Keratinocyte (primary cell): Measurements from ENCODE around the gene ZNF710. TPM values are rescaled to one million over a fixed set of nuclear protein-coding genes. Genes with fewer than 3 reads are reported as not detected.

Experiments used
- DNase-seq: peaks from one replicate; pipeline ENCODE4 v3.0.0-alpha.2; 2011; ENCODE audit warnings: low read depth, missing footprints, low spot score
- FAIRE-seq: peaks from 2 replicates; lab custom pipeline; 2011; peaks lifted over from hg19 to GRCh38; lab: Jason Lieb, UNC
- H2AFZ ChIP-seq: 2 replicates; pipeline ENCODE4 v1.6.0; 2012; ENCODE audit warnings: low read length, control low read depth, inconsistent platforms; ENCODE audit not compliant: control insufficient read depth
- H3K27ac ChIP-seq: 2 replicates; pipeline ENCODE4 v1.5.1; 2011; ENCODE audit warnings: low read length; ENCODE audit not compliant: control insufficient read depth, insufficient read depth
- H3K27me3 ChIP-seq: 3 replicates; pipeline ENCODE4 v1.6.0; 2011; ENCODE audit warnings: low read length; ENCODE audit not compliant: control insufficient read depth, insufficient read depth; ENCODE audit errors: extremely low read depth
- H3K36me3 ChIP-seq, 2 experiments: 2 replicates in 1 of 2; 3 replicates in 1 of 2; pipeline ENCODE4 v1.5.1; 2011; ENCODE audit warnings: low read length in 2 of 2, mild to moderate bottlenecking in 1 of 2; ENCODE audit not compliant: control insufficient read depth in 2 of 2, insufficient read depth in 2 of 2; ENCODE audit errors: extremely low read depth in 1 of 2
- H3K4me1 ChIP-seq: 3 replicates; pipeline ENCODE4 v1.5.1; 2011; ENCODE audit warnings: low read length; ENCODE audit not compliant: control insufficient read depth, insufficient read depth; ENCODE audit errors: extremely low read depth
- H3K4me2 ChIP-seq: 3 replicates; pipeline ENCODE4 v1.6.0; 2011; ENCODE audit warnings: low read depth, low read length; ENCODE audit not compliant: control insufficient read depth, insufficient read depth; ENCODE audit errors: extremely low read depth
- H3K4me3 ChIP-seq, 3 experiments: fragments of 200-600 bp in 1 of 3; sonication (generic) in 1 of 3; 2 replicates in 2 of 3; 3 replicates in 1 of 3; pipeline ENCODE4 v1.5.1; 2011 to 2016; ENCODE audit warnings: low read length in 3 of 3, mild to moderate bottlenecking in 3 of 3, control low read depth in 2 of 3, inconsistent platforms in 1 of 3, low read depth in 1 of 3, mixed read lengths in 1 of 3, mixed run types in 1 of 3, moderate library complexity in 1 of 3; ENCODE audit not compliant: control insufficient read depth in 2 of 3, insufficient read depth in 2 of 3; ENCODE audit errors: extremely low read depth in 1 of 3
- H3K79me2 ChIP-seq: 2 replicates; pipeline ENCODE4 v1.6.0; 2012; ENCODE audit warnings: low read length; ENCODE audit not compliant: control insufficient read depth, insufficient read depth
- H3K9ac ChIP-seq: 3 replicates; pipeline ENCODE4 v1.6.0; 2011; ENCODE audit warnings: low read length; ENCODE audit not compliant: control insufficient read depth, insufficient read depth; ENCODE audit errors: extremely low read depth
- H3K9me1 ChIP-seq: 3 replicates; pipeline ENCODE4 v1.6.0; 2011; ENCODE audit warnings: low read length; ENCODE audit not compliant: control insufficient read depth, insufficient read depth; ENCODE audit errors: extremely low read depth
- H3K9me3 ChIP-seq: 2 replicates; pipeline ENCODE4 v1.5.1; 2012; ENCODE audit warnings: low read depth, low read length; ENCODE audit not compliant: control insufficient read depth
- H4K20me1 ChIP-seq: 3 replicates; pipeline ENCODE4 v1.6.0; 2011; ENCODE audit warnings: low read length; ENCODE audit not compliant: control insufficient read depth, insufficient read depth; ENCODE audit errors: extremely low read depth
- EZH2 ChIP-seq: IDR thresholded peaks from one replicate; pipeline ENCODE4 v1.6.1; 2012; ENCODE audit warnings: inconsistent platforms, mild to moderate bottlenecking, low read length, moderate library complexity
- dilution Hi-C: fragments of 300-500 bp; cut with MboI; formaldehyde crosslinking; loops from one replicate; pipeline ENCODE4 v1.7.0; 2020; ENCODE audit warnings: low sequenced_read_pairs; ENCODE audit not compliant: extremely low pct_ligation_motif_present
- polyA plus RNA-seq, 5 experiments: library from polyadenylated mRNA; depleted of rRNA in 3 of 5; stranded (reverse) in 3 of 5; stranded (forward) in 1 of 5; unstranded in 1 of 5; fragments of >200 nt; gene quantifications; 1 replicate in 1 of 5; 2 replicates in 3 of 5; 3 replicates in 1 of 5; pipeline versions ENCODE4 v1.2.1 to v1.2.3, GENCODE V29; 2011 to 2012; ENCODE audit warnings: missing spikeins in 2 of 5, low read depth in 1 of 5, low replicate concordance in 1 of 5
- TF ChIP-seq, protein P1 (sequence below), 3 experiments: IDR thresholded peaks in 1 of 3; conservative IDR thresholded peaks in 1 of 3; optimal IDR thresholded peaks in 1 of 3; 2 replicates in 2 of 3; 3 replicates in 1 of 3; pipeline versions ENCODE3 to v1.5.1; 2011; ENCODE audit warnings: low read length in 3 of 3, mild to moderate bottlenecking in 3 of 3, moderate library complexity in 2 of 3, control low read depth in 1 of 3, inconsistent platforms in 1 of 3; ENCODE audit not compliant: insufficient read depth in 2 of 3; ENCODE audit errors: extremely low read depth in 1 of 3

The ZNF710 gene
- polyA plus RNA-seq, 1 donor (not counting 4 experiments of a cell fraction or from before 2014, with no cell fraction given), result 4.5 TPM

DNA sequence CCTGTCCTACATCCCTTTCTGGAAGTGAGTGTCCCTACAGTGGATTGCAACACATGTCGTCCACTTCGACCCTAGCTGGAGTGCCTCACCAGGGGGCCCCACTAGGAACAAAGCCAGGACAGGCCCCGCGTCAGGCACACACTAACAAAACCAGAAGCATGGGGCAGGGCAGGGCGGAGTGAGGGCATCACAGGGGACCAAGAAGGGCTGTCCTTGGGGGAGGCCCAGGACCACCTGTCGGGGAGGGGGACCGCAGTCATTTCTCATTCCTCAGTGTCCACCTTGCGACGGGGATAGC, 79.3 kb downstream of the ZNF710 start:
- H3K27me3 ChIP-seq, result no peaks in the 10 kb centered on the region
- TF ChIP-seq, protein P1, sequence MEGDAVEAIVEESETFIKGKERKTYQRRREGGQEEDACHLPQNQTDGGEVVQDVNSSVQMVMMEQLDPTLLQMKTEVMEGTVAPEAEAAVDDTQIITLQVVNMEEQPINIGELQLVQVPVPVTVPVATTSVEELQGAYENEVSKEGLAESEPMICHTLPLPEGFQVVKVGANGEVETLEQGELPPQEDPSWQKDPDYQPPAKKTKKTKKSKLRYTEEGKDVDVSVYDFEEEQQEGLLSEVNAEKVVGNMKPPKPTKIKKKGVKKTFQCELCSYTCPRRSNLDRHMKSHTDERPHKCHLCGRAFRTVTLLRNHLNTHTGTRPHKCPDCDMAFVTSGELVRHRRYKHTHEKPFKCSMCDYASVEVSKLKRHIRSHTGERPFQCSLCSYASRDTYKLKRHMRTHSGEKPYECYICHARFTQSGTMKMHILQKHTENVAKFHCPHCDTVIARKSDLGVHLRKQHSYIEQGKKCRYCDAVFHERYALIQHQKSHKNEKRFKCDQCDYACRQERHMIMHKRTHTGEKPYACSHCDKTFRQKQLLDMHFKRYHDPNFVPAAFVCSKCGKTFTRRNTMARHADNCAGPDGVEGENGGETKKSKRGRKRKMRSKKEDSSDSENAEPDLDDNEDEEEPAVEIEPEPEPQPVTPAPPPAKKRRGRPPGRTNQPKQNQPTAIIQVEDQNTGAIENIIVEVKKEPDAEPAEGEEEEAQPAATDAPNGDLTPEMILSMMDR (optimal IDR thresholded peaks at IDR 0.05 in 1 of 3, IDR thresholded peaks at IDR 0.05 in 1 of 3, conservative IDR thresholded peaks at IDR 0.05 in 1 of 3; ENCODE audit: extremely low read depth in 1 of 3, insufficient read depth in 2 of 3, low read length in 3 of 3), result no peak
- TF ChIP-seq EZH2, result no peak
- H3K36me3 ChIP-seq, result peaks cover 3 to 21% of the 10 kb centered on the region in 2 experiments
- dilution Hi-C loops, result no loop called here
- H3K4me3 ChIP-seq, result no peak overlapping the region
- no peaks in the 10 kb centered on the region for H4K20me1 ChIP-seq
- no peaks in the 10 kb centered on the region for H3K9me1 ChIP-seq
- H2AFZ ChIP-seq, result no peak overlapping the region
- no peak for DNase-seq
- no peaks in the 10 kb centered on the region for H3K79me2 ChIP-seq
- no peak overlapping the region for H3K27ac ChIP-seq
- no peak overlapping the region for H3K4me2 ChIP-seq
- H3K4me1 ChIP-seq, result peaks cover 9% of the 10 kb centered on the region
- no peak overlapping the region for H3K9ac ChIP-seq
- FAIRE-seq, result no peak
- no peaks in the 10 kb centered on the region for H3K9me3 ChIP-seq

DNA sequence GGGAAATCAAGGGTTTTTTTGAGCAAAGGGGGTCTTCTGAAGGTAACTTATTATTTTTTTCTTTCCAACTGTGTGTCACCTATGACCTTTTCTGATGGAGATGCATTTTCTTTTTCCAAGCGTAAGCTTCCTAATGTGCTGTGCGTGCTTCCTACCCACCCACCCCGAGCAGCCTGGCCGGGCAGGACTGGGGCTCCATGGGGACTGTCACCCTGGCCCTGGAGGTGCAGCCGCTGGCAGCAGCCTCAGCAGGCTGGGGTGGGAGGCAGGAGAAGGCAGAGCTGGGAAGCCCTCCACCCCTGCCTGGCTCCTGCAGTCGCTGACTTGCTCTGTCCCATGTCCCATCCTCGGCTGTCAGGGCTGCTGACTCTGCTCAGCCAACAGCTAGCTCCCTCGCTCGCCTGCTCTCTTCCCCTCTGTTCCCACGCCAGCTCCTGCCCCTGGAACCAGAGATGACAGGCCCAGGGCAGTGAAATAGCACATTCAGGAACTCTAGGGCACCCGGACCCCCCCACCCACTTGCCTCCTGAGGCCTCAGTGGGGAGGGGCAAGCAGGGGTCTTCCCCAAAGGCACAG, 79.8 kb downstream of the ZNF710 start:
- H3K9me1 ChIP-seq, result no peaks in the 10 kb centered on the region
- no peak overlapping the region for H3K27ac ChIP-seq
- FAIRE-seq (no peak), DNase-seq (no peak)
- dilution Hi-C loops, result no loop called here
- H3K36me3 ChIP-seq, result peaks cover 3 to 21% of the 10 kb centered on the region in 2 experiments
- no peaks in the 10 kb centered on the region for H3K79me2 ChIP-seq
- no peak overlapping the region for H3K9ac ChIP-seq
- no peaks in the 10 kb centered on the region for H3K27me3 ChIP-seq
- no peak overlapping the region for H3K4me3 ChIP-seq
- H3K9me3 ChIP-seq, result no peaks in the 10 kb centered on the region
- H4K20me1 ChIP-seq, result no peaks in the 10 kb centered on the region
- TF ChIP-seq EZH2, result no peak
- TF ChIP-seq, protein P1 (optimal IDR thresholded peaks at IDR 0.05 in 1 of 3, IDR thresholded peaks at IDR 0.05 in 1 of 3, conservative IDR thresholded peaks at IDR 0.05 in 1 of 3; ENCODE audit: extremely low read depth in 1 of 3, insufficient read depth in 2 of 3, low read length in 3 of 3), result no peak
- H2AFZ ChIP-seq, result no peak overlapping the region
- no peak overlapping the region for H3K4me2 ChIP-seq
- H3K4me1 ChIP-seq, result peaks cover 5% of the 10 kb centered on the region
